ENCODE measurements around the gene HPS4.

HPS4 gene

GRCh38 chr22:26463688-26464087 is 19.9 kb downstream of the HPS4 start:
- DNase-seq = no peak

- DNase-seq = no peak
Measured at GRCh38 chr22:26463101-26463661, 20.4 kb downstream of the HPS4 start.

- no peak for DNase-seq
Measured at GRCh38 chr22:26462641-26463040, 20.9 kb downstream of the HPS4 start.

GRCh38 chr22:26462051-26462450 is 21.5 kb downstream of the HPS4 start:
- DNase-seq = no peak

- DNase-seq = peak in 2 of 5 donors; percentile 14 to 37
Measured at GRCh38 chr22:26461188-26461810, 22.3 kb downstream of the HPS4 start.

- DNase-seq = no peak
Measured at GRCh38 chr22:26460202-26460601, 23.4 kb downstream of the HPS4 start.

GRCh38 chr22:26457661-26458272 is 25.8 kb downstream of the HPS4 start:
- no peak for DNase-seq

GRCh38 chr22:26453812-26454500 is 29.6 kb downstream of the HPS4 start:
- no peak for DNase-seq

GRCh38 chr22:26453216-26453615 is 30.4 kb downstream of the HPS4 start:
- DNase-seq = no peak

GRCh38 chr22:26452236-26453016 is 31.2 kb downstream of the HPS4 start:
- no peak for DNase-seq

- no peak for DNase-seq
Measured at GRCh38 chr22:26450453-26451185, 33.0 kb downstream of the HPS4 start.

- DNase-seq = no peak
Measured at GRCh38 chr22:26448941-26449340, 34.6 kb downstream of the HPS4 start.

- DNase-seq = no peak
Measured at GRCh38 chr22:26448334-26448733, 35.2 kb downstream of the HPS4 start.

GRCh38 chr22:26447584-26448329 is 35.8 kb downstream of the HPS4 start:
- DNase-seq = no peak

GRCh38 chr22:26446808-26447515 is 36.6 kb downstream of the HPS4 start:
- no peak for DNase-seq

GRCh38 chr22:26445577-26446275 is 37.9 kb downstream of the HPS4 start:
- DNase-seq = no peak

- no peak for DNase-seq
Measured at GRCh38 chr22:26444777-26445176, 38.8 kb downstream of the HPS4 start.

- no peak for DNase-seq
Measured at GRCh38 chr22:26443901-26444690, 39.5 kb downstream of the HPS4 start.

GRCh38 chr22:26442086-26442756 is 41.4 kb downstream of the HPS4 start:
- DNase-seq = no peak
